ENCODE results near the gene RPRM. TPM values are rescaled to one million over a fixed set of nuclear protein-coding genes. Genes with fewer than 3 reads are reported as not detected.

Gene RPRM
- polyA plus RNA-seq, 1 donor from 2014 or later = 2.8 TPM

GRCh38 chr2:153431114-153431513, 47.4 kb downstream of the RPRM start:
- Histone ChIP-seq H3K36me3 (ENCODE audit: insufficient read depth, low read length) (no peaks in the 10 kb centered on the region), H3K9me3 (ENCODE audit: low read length) (no peaks in the 10 kb centered on the region), H3K4me2 (ENCODE audit: low read length) (no peak overlapping the region), H3K79me2 (replicated peaks; ENCODE audit: insufficient read depth, low read length) (no peaks in the 10 kb centered on the region), H3K27me3 (ENCODE audit: insufficient read depth, low read depth, low read length) (no peaks in the 10 kb centered on the region), H3K27ac (ENCODE audit: low read length) (no peak overlapping the region), H3K4me3 (ENCODE audit: low read length) (no peak overlapping the region), H3K9ac (ENCODE audit: low read length) (no peak overlapping the region), H2AFZ (ENCODE audit: low read depth, low read length) (no peak overlapping the region), H4K20me1 (ENCODE audit: insufficient read depth) (no peaks in the 10 kb centered on the region), H3K9me2 (ENCODE audit: insufficient read depth, low read length) (no peaks in the 10 kb centered on the region), H3F3A (ENCODE audit: insufficient read depth, low read length, poor library complexity, severe bottlenecking) (no peaks in the 10 kb centered on the region)
- TF ChIP-seq POLR2AphosphoS5 (IDR thresholded peaks at IDR 0.05) = no peak
- no peak for TF ChIP-seq MXI1 (conservative IDR thresholded peaks at IDR 0.05; ENCODE audit: poor library complexity, severe bottlenecking)
- TF ChIP-seq SMC3 (conservative IDR thresholded peaks at IDR 0.05; ENCODE audit: poor library complexity) = no peak
- TF ChIP-seq, protein P1, sequence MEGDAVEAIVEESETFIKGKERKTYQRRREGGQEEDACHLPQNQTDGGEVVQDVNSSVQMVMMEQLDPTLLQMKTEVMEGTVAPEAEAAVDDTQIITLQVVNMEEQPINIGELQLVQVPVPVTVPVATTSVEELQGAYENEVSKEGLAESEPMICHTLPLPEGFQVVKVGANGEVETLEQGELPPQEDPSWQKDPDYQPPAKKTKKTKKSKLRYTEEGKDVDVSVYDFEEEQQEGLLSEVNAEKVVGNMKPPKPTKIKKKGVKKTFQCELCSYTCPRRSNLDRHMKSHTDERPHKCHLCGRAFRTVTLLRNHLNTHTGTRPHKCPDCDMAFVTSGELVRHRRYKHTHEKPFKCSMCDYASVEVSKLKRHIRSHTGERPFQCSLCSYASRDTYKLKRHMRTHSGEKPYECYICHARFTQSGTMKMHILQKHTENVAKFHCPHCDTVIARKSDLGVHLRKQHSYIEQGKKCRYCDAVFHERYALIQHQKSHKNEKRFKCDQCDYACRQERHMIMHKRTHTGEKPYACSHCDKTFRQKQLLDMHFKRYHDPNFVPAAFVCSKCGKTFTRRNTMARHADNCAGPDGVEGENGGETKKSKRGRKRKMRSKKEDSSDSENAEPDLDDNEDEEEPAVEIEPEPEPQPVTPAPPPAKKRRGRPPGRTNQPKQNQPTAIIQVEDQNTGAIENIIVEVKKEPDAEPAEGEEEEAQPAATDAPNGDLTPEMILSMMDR (IDR thresholded peaks at IDR 0.05; ENCODE audit: poor library complexity, severe bottlenecking) = no peak

Small RNA genes within 50 kb of the gene (small RNA-seq; reads per million reads assigned to genes)
- gene RF00275 = 0 reads per million in 3 experiments

Measured in neural cell (in vitro differentiated cells).